Spleen (tissue), 11 donors: ENCODE measurements around the gene FAM174B. TPM values are rescaled to one million over a fixed set of nuclear protein-coding genes. Genes with fewer than 3 reads are reported as not detected.
A peak's percentile ranks its signal among the peaks of the same experiment; 100 is the strongest.

ENCODE experiments used
- DNase-seq: peaks from one replicate; pipeline ENCODE4 v3.0.0-alpha.2; 2020
- H3K27ac ChIP-seq, 8 donors: fragments of 200-600 bp; sonication (generic) in 7 of 8; 1 replicate in 4 of 8; 2 replicates in 4 of 8; pipeline versions ENCODE4 v1.5.0 to v1.8.0; 2016 to 2021; ENCODE audit warnings: inconsistent platforms in 4 of 8, mild to moderate bottlenecking in 4 of 8, moderate library complexity in 1 of 8
- H3K27me3 ChIP-seq, 7 donors: fragments of 200-600 bp; sonication (generic) in 6 of 7; replicated peaks in 1 of 7; 1 replicate in 4 of 7; 2 replicates in 3 of 7; pipeline versions ENCODE4 v1.5.0 to v1.8.0; 2016 to 2021; ENCODE audit warnings: inconsistent platforms in 3 of 7, mild to moderate bottlenecking in 1 of 7
- H3K36me3 ChIP-seq, 6 donors: fragments of 200-600 bp; sonication (generic) in 5 of 6; 1 replicate in 4 of 6; 2 replicates in 2 of 6; pipeline versions ENCODE4 v1.5.0 to v1.8.0; 2016 to 2021; ENCODE audit warnings: inconsistent platforms in 2 of 6
- H3K4me1 ChIP-seq, 6 donors: fragments of 200-600 bp; sonication (generic) in 5 of 6; 1 replicate in 3 of 6; 2 replicates in 3 of 6; pipeline versions ENCODE4 v1.5.0 to v1.8.0; 2016 to 2021; ENCODE audit warnings: inconsistent platforms in 3 of 6
- H3K4me3 ChIP-seq, 8 donors: fragments of 200-600 bp; sonication (generic) in 7 of 8; 1 replicate in 4 of 8; 2 replicates in 4 of 8; pipeline versions ENCODE4 v1.5.0 to v1.8.0; 2016 to 2021; ENCODE audit warnings: inconsistent platforms in 4 of 8, mild to moderate bottlenecking in 4 of 8, moderate library complexity in 2 of 8
- H3K9me3 ChIP-seq, 8 donors: fragments of 200-600 bp; sonication (generic) in 7 of 8; 1 replicate in 4 of 8; 2 replicates in 4 of 8; pipeline versions ENCODE4 v1.5.0 to v1.8.0; 2016 to 2021; ENCODE audit warnings: inconsistent platforms in 4 of 8
- POLR2A ChIP-seq, 3 donors: fragments of 450-650 bp; IDR thresholded peaks; one replicate each; pipeline ENCODE4 v1.5.1; 2017; ENCODE audit warnings: antibody characterized with exemption in 3 of 3, mild to moderate bottlenecking in 1 of 3
- POLR2AphosphoS5 ChIP-seq, 3 donors: sonication (generic); formaldehyde crosslinking; IDR thresholded peaks; one replicate each; pipeline ENCODE4 v1.5.1; 2017; ENCODE audit warnings: antibody characterized with exemption in 3 of 3
- WGBS, 5 donors: extraction: QIAGEN DNeasy Blood & Tissue Kit in 3 of 5; methylation state at CpG; one replicate each; pipeline versions ENCODE4 v1.1.5 to v1.1.7; 2013 to 2018; 5-methylcytosine and 5-hydroxymethylcytosine counted together
- intact Hi-C: fragments of 100-400 bp; cut with DNase I; formaldehyde crosslinking; loops from one replicate; pipeline ENCODE4 v1.15.0; 2023; ENCODE audit warnings: low total_unique reads
- polyA plus RNA-seq, 3 donors: library from polyadenylated mRNA; stranded (reverse); fragments of 200-250 nt; gene quantifications; one replicate each; pipeline ENCODE4 v1.2.1, GENCODE V29; 2013
- total RNA-seq, 7 donors: library from RNA; depleted of rRNA in 3 of 7; stranded (reverse); fragments of >200 nt in 3 of 7; fragmentation: NEBNext Ultra II Directional in 4 of 7; extraction: Animal tissue kit (Norgen Biotek cat#: 25700) in 4 of 7; gene quantifications; one replicate each; pipeline versions ENCODE4 v1.1.0 to v1.2.1, GENCODE V29; 2016 to 2021
- TF ChIP-seq, protein P1 (sequence below), 11 experiments: fragments of 200-600 bp in 7 of 11; fragments of 450-650 bp in 4 of 11; sonication (generic) in 4 of 11; IDR thresholded peaks in 8 of 11; conservative IDR thresholded peaks in 3 of 11; 1 replicate in 7 of 11; 2 replicates in 4 of 11; pipeline versions ENCODE4 v1.4.0 to v1.8.0; 2016 to 2021; ENCODE audit warnings: antibody characterized with exemption in 11 of 11, inconsistent platforms in 4 of 11, mild to moderate bottlenecking in 1 of 11
- donor health status: healthy with polysubstance abuse.
- donor health status: DM: no; HTN: no; CAD: no; lungs with moderate emphysema.
- donor health status: DM: no; HTN: no; CAD: no.
- donor health status: Bipolar disorder and iron deficiency.
- donor health status: healthy.
- donor health status: DM: no; HTN: no; CAD: no.
- donor health status: DM: yes; HTN: yes; CAD: no.

The FAM174B gene
- total and polyA plus RNA-seq, 10 donors, result 2.1 to 17.9 (median 8.8) TPM

- TF ChIP-seq POLR2AphosphoS5 (IDR thresholded peaks at IDR 0.05) (no peak), POLR2A (IDR thresholded peaks at IDR 0.05) (no peak)
- TF ChIP-seq, protein P1, sequence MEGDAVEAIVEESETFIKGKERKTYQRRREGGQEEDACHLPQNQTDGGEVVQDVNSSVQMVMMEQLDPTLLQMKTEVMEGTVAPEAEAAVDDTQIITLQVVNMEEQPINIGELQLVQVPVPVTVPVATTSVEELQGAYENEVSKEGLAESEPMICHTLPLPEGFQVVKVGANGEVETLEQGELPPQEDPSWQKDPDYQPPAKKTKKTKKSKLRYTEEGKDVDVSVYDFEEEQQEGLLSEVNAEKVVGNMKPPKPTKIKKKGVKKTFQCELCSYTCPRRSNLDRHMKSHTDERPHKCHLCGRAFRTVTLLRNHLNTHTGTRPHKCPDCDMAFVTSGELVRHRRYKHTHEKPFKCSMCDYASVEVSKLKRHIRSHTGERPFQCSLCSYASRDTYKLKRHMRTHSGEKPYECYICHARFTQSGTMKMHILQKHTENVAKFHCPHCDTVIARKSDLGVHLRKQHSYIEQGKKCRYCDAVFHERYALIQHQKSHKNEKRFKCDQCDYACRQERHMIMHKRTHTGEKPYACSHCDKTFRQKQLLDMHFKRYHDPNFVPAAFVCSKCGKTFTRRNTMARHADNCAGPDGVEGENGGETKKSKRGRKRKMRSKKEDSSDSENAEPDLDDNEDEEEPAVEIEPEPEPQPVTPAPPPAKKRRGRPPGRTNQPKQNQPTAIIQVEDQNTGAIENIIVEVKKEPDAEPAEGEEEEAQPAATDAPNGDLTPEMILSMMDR (IDR thresholded peaks at IDR 0.05 in 8 of 11, conservative IDR thresholded peaks at IDR 0.05 in 3 of 11), result no peak
- Histone ChIP-seq H3K36me3 (peaks cover 0 to 9% (median 0%) of the 10 kb centered on the region in 6 donors), H3K27me3 (peaks cover 0 to 10% (median 0%) of the 10 kb centered on the region in 7 donors), H3K9me3 (no peaks in the 10 kb centered on the region), H3K4me3 (no peak overlapping the region), H3K27ac (no peak overlapping the region), H3K4me1 (no peaks in the 10 kb centered on the region)
- WGBS, 5 donors, result 86 to 93% (median 90%) methylated on average over 11 of the region's 11 CpGs
- peak; percentile 17 for DNase-seq
- intact Hi-C loops, result no loop called here
These were observed 23.9 kb downstream of the FAM174B start for GRCh38 chr15:92631721-92632120.

- DNase-seq, result peak; percentile 25
- WGBS, 5 donors, result 64 to 78% (median 72%) methylated on average over 11 of the region's 11 CpGs
- no peak for TF ChIP-seq POLR2AphosphoS5 (IDR thresholded peaks at IDR 0.05)
- TF ChIP-seq, protein P1 (IDR thresholded peaks at IDR 0.05 in 8 of 11, conservative IDR thresholded peaks at IDR 0.05 in 3 of 11), result no peak
- TF ChIP-seq POLR2A (IDR thresholded peaks at IDR 0.05), result no peak
- H3K27me3 ChIP-seq, result peaks cover 0 to 6% (median 0%) of the 10 kb centered on the region in 7 donors
- peaks cover 0 to 9% (median 0%) of the 10 kb centered on the region in 6 donors for H3K36me3 ChIP-seq
- intact Hi-C loops, result no loop called here
- no peak overlapping the region for H3K4me3 ChIP-seq
- H3K4me1 ChIP-seq, result peaks cover 0 to 2% (median 0%) of the 10 kb centered on the region in 6 donors
- H3K27ac ChIP-seq, result no peak overlapping the region
- H3K9me3 ChIP-seq, result no peaks in the 10 kb centered on the region
These were observed 25.5 kb downstream of the FAM174B start for GRCh38 chr15:92629975-92630626.

DNA sequence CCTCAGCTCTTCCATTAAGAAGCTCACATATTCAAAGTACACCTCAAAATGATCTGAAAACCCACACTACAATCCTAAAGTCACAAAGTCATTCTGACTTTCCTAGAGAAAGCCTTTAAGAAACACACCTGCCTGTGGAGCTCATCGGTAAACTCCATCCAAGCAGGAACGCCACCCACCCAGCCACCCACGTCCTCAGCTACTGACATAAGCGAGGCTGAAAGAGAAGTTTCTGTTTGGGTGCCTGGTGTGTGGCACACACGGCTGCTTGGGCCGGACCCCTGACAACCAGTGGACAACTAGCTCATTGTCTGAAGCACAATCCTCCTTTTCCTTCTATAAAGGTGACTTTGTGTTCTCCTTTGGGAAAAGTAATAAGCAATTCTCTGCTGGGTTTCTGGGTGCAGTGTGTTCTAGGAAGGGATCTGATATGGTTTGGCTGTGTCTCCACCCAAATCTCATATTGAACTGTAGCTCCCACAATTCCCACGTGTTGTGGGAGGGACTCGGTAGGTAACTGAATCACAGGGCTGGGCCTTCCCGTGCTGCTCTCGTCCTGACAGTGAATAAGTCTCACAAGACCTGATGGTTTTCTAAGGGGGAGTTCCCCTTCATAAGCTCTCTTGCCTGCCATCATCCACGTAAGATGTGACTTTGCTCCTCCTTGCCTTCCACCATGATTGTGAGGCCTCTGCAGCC is 26.1 kb downstream of the FAM174B start:
- H3K9me3 ChIP-seq, result no peaks in the 10 kb centered on the region

More for the DNA sequence above, 26.1 kb downstream of the FAM174B start:
- H3K27me3 ChIP-seq, result peaks cover 0 to 4% (median 0%) of the 10 kb centered on the region in 7 donors
- H3K27ac ChIP-seq, result no peak overlapping the region
- 91 to 96% (median 92%) methylated on average over 11 of the region's 11 CpGs for WGBS, 5 donors
- peaks cover 0 to 9% (median 0%) of the 10 kb centered on the region in 6 donors for H3K4me1 ChIP-seq
- peaks cover 0 to 9% (median 0%) of the 10 kb centered on the region in 6 donors for H3K36me3 ChIP-seq
- intact Hi-C loops, result no loop called here
- no peak overlapping the region for H3K4me3 ChIP-seq
- TF ChIP-seq, protein P1 (IDR thresholded peaks at IDR 0.05 in 8 of 11, conservative IDR thresholded peaks at IDR 0.05 in 3 of 11), result no peak
- TF ChIP-seq POLR2A (IDR thresholded peaks at IDR 0.05) (no peak), POLR2AphosphoS5 (IDR thresholded peaks at IDR 0.05) (no peak)
- peak; percentile 36 for DNase-seq
